Nasal cavity respiratory epithelium epithelial cell of viscerocranial mucosa (primary cell): Measurements from ENCODE around the gene GLYATL2. TPM values are rescaled to one million over a fixed set of nuclear protein-coding genes. Genes with fewer than 3 reads are reported as not detected.

Experiments
- total RNA-seq: library from RNA; depleted of rRNA; stranded (reverse); fragments of >200 nt; gene quantifications from 2 replicates; pipeline ENCODE4 v1.2.3, GENCODE V29; 2014

Gene GLYATL2
- under 0.01 and 0.07 TPM in 2 replicates for total RNA-seq

GRCh38 chr11:58844361-58845005 is at the start of gene GLYATL2:
TSS of gene GLYATL2 (minus strand) at chr11:58844704. CDS start at chr11:58839612, 5,092 bp downstream.

Other genes starting within 250 kb of the GLYATL2 start
- gene CNTF, start 222.0 kb downstream of the GLYATL2 start, total RNA-seq, result 1.4 and 2.4 TPM in 2 replicates
- gene GLYAT, start 112.8 kb downstream of the GLYATL2 start, total RNA-seq, result not detected in 2 replicates
- not detected in 2 replicates for gene GLYATL1, start 94.8 kb upstream of the GLYATL2 start, total RNA-seq
- not detected in 2 replicates for gene GLYATL1B, start 241.6 kb upstream of the GLYATL2 start, total RNA-seq